HEK293 (cell line): Measurements from ENCODE around the gene ERAP2.
A peak's percentile ranks its signal among the peaks of the same experiment; 100 is the strongest.

ENCODE experiments used
- CTCF ChIA-PET: fragments of 350-600 bp; formaldehyde crosslinking; extraction: SDS; loops from one replicate; lab custom pipeline; 2021; ENCODE audit warnings: antibody characterized with exemption; lab: Yijun Ruan, JAX
- POLR2A ChIA-PET: fragments of 300-600 bp; formaldehyde crosslinking; extraction: SDS; loops from one replicate; lab custom pipeline; 2020; ENCODE audit warnings: antibody characterized with exemption, inconsistent platforms; lab: Yijun Ruan, JAX
- H3K27ac ChIP-seq: fragments of 200-500 bp; sonication (Bioruptor generic); 2 replicates; pipeline ENCODE4 v1.5.1; 2014; ENCODE audit warnings: low read depth, low read length, control low read depth, inconsistent platforms; ENCODE audit errors: extremely low read depth
- H3K36me3 ChIP-seq, 2 experiments: fragments of 200-500 bp in 1 of 2; sonication (Bioruptor generic) in 1 of 2; 1 replicate in 1 of 2; 2 replicates in 1 of 2; pipeline ENCODE4 v1.5.1; 2014 to 2017; ENCODE audit warnings: inconsistent platforms in 2 of 2, low read length in 2 of 2; ENCODE audit not compliant: control insufficient read depth in 2 of 2, insufficient read depth in 1 of 2
- H3K4me1 ChIP-seq: fragments of 200-500 bp; sonication (Bioruptor generic); 2 replicates; pipeline ENCODE4 v1.5.1; 2014; ENCODE audit warnings: mild to moderate bottlenecking, low read length, inconsistent platforms; ENCODE audit not compliant: control insufficient read depth, insufficient read depth
- H3K4me3 ChIP-seq: 2 replicates; pipeline ENCODE4 v1.5.1; 2011; ENCODE audit warnings: low read depth, mild to moderate bottlenecking, control low read depth, low read length, moderate library complexity
- H3K9me3 ChIP-seq: fragments of 200-500 bp; sonication (Bioruptor generic); 2 replicates; pipeline ENCODE4 v1.5.1; 2014; ENCODE audit warnings: low read depth, low read length, inconsistent platforms; ENCODE audit not compliant: control insufficient read depth, insufficient read depth
- CTCF ChIP-seq: fragments of 450-650 bp; formaldehyde crosslinking; IDR thresholded peaks from 2 replicates; pipeline ENCODE4 v1.5.1; 2016; ENCODE audit warnings: missing biosample characterization, missing genetic modification characterization
- GFI1B ChIP-seq: fragments of 450-650 bp; formaldehyde crosslinking; IDR thresholded peaks from 2 replicates; pipeline ENCODE4 v1.5.1; 2016; ENCODE audit warnings: missing biosample characterization, missing genetic modification characterization
- KLF1 ChIP-seq: fragments of 450-650 bp; formaldehyde crosslinking; IDR thresholded peaks from 2 replicates; pipeline ENCODE4 v1.5.1; 2016; ENCODE audit warnings: missing biosample characterization, missing genetic modification characterization
- MZF1 ChIP-seq: fragments of 450-650 bp; formaldehyde crosslinking; IDR thresholded peaks from 2 replicates; pipeline ENCODE4 v1.5.1; 2017; ENCODE audit warnings: missing biosample characterization, missing genetic modification characterization, borderline replicate concordance
- SCRT1 ChIP-seq: fragments of 450-650 bp; formaldehyde crosslinking; IDR thresholded peaks from 2 replicates; pipeline ENCODE4 v1.5.1; 2016; ENCODE audit warnings: missing biosample characterization, missing genetic modification characterization, borderline replicate concordance
- SCRT2 ChIP-seq: fragments of 450-650 bp; formaldehyde crosslinking; IDR thresholded peaks from 2 replicates; pipeline ENCODE4 v1.5.1; 2016; ENCODE audit warnings: missing biosample characterization, missing genetic modification characterization
- SP2 ChIP-seq: fragments of 450-650 bp; formaldehyde crosslinking; IDR thresholded peaks from 2 replicates; pipeline ENCODE4 v1.5.1; 2016; ENCODE audit warnings: missing biosample characterization, missing genetic modification characterization
- YY1 ChIP-seq: fragments of 450-650 bp; formaldehyde crosslinking; IDR thresholded peaks from 2 replicates; pipeline ENCODE4 v1.5.1; 2018; ENCODE audit warnings: missing biosample characterization, missing genetic modification characterization
- ZNF140 ChIP-seq: fragments of 450-650 bp; formaldehyde crosslinking; IDR thresholded peaks from 2 replicates; pipeline ENCODE4 v1.5.1; 2016; ENCODE audit warnings: missing biosample characterization, missing genetic modification characterization
- ZNF514 ChIP-seq: fragments of 450-650 bp; formaldehyde crosslinking; IDR thresholded peaks from 2 replicates; pipeline ENCODE4 v1.5.1; 2016; ENCODE audit warnings: missing biosample characterization, missing genetic modification characterization
- ZNF529 ChIP-seq: fragments of 450-650 bp; formaldehyde crosslinking; IDR thresholded peaks from 2 replicates; pipeline ENCODE4 v1.5.1; 2017; ENCODE audit warnings: missing genetic modification characterization, missing biosample characterization; ENCODE audit not compliant: insufficient replicate concordance
- ZNF571 ChIP-seq: fragments of 450-650 bp; formaldehyde crosslinking; IDR thresholded peaks from 2 replicates; pipeline ENCODE4 v1.5.0; 2017; ENCODE audit warnings: missing biosample characterization, missing genetic modification characterization
- ZNF596 ChIP-seq: fragments of 450-650 bp; IDR thresholded peaks from 2 replicates; pipeline ENCODE4 v1.5.0; 2018; ENCODE audit warnings: missing biosample characterization, mild to moderate bottlenecking, missing genetic modification characterization, moderate library complexity
- ZNF707 ChIP-seq: fragments of 450-650 bp; formaldehyde crosslinking; IDR thresholded peaks from 2 replicates; pipeline ENCODE4 v1.5.1; 2016; ENCODE audit warnings: missing biosample characterization, missing genetic modification characterization
- ZNF777 ChIP-seq: fragments of 450-650 bp; formaldehyde crosslinking; IDR thresholded peaks from 2 replicates; pipeline ENCODE4 v1.5.1; 2017; ENCODE audit warnings: missing biosample characterization, missing genetic modification characterization, borderline replicate concordance
- TF ChIP-seq, protein P1 (sequence below): fragments of 450-650 bp; formaldehyde crosslinking; IDR thresholded peaks from 2 replicates; pipeline ENCODE4 v1.5.1; 2016; ENCODE audit warnings: missing biosample characterization, missing genetic modification characterization
- TF ChIP-seq, protein P2 (sequence below): fragments of 450-650 bp; formaldehyde crosslinking; conservative IDR thresholded peaks from 2 replicates; pipeline ENCODE4 v1.5.1; 2016; ENCODE audit warnings: low read depth, missing biosample characterization, missing genetic modification characterization

ERAP2 gene

GRCh38 chr5:96854067-96854466, 22.2 kb upstream of the ERAP2 start (continued):
- TF ChIP-seq CTCF (tag by site-specific recombination): no peak

GRCh38 chr5:96855031-96855872, 21.0 kb upstream of the ERAP2 start:
- ChIA-PET CTCF (interaction anchor here (0.7 to 5.2 kb wide), 3 partner anchors 10 to 58 kb away, joined by 3 to 34 read pairs (median 3); no protein-coding TSS in a partner anchor), POLR2A (no interaction called here)
- no peak overlapping the region for H3K27ac ChIP-seq
- no peak for TF ChIP-seq ZNF777 (tag by site-specific recombination)
- TF ChIP-seq, protein P1, sequence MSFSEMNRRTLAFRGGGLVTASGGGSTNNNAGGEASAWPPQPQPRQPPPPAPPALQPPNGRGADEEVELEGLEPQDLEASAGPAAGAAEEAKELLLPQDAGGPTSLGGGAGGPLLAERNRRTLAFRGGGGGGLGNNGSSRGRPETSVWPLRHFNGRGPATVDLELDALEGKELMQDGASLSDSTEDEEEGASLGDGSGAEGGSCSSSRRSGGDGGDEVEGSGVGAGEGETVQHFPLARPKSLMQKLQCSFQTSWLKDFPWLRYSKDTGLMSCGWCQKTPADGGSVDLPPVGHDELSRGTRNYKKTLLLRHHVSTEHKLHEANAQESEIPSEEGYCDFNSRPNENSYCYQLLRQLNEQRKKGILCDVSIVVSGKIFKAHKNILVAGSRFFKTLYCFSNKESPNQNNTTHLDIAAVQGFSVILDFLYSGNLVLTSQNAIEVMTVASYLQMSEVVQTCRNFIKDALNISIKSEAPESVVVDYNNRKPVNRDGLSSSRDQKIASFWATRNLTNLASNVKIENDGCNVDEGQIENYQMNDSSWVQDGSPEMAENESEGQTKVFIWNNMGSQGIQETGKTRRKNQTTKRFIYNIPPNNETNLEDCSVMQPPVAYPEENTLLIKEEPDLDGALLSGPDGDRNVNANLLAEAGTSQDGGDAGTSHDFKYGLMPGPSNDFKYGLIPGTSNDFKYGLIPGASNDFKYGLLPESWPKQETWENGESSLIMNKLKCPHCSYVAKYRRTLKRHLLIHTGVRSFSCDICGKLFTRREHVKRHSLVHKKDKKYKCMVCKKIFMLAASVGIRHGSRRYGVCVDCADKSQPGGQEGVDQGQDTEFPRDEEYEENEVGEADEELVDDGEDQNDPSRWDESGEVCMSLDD (tag by site-specific recombination): no peak
- TF ChIP-seq SCRT2 (tag by site-specific recombination): no peak
- no peak for TF ChIP-seq SP2
- TF ChIP-seq ZNF571 (tag by site-specific recombination): no peak
- no peak for TF ChIP-seq ZNF514 (tag by site-specific recombination)
- TF ChIP-seq GFI1B (tag by site-specific recombination): no peak
- TF ChIP-seq KLF1: no peak
- TF ChIP-seq YY1 (tag by site-specific recombination): no peak
- TF ChIP-seq ZNF707: no peak
- TF ChIP-seq ZNF529 (tag by site-specific recombination): no peak
- H3K36me3 ChIP-seq: no peaks in the 10 kb centered on the region
- H3K4me3 ChIP-seq: no peak overlapping the region
- H3K4me1 ChIP-seq: no peaks in the 10 kb centered on the region; the same call in 1 of the 2 replicates
- no peaks in the 10 kb centered on the region for H3K9me3 ChIP-seq

GRCh38 chr5:96856371-96856770, 19.9 kb upstream of the ERAP2 start:
- CTCF ChIA-PET: interaction anchor here (0.6 to 5.2 kb wide), 4 partner anchors 13 to 248 kb away, joined by 3 to 34 read pairs (median 4); no protein-coding TSS in a partner anchor
- Histone ChIP-seq H3K4me3 (no peak overlapping the region), H3K27ac (no peak overlapping the region), H3K4me1 (no peaks in the 10 kb centered on the region; the same call in 1 of the 2 replicates)
- POLR2A ChIA-PET: interaction anchor here (0.6 kb wide), 1 partner anchor 121 kb away, joined by 3 read pairs; no protein-coding TSS in a partner anchor
- TF ChIP-seq ZNF596 (0 out of 2 replicates have a peak, but pooled peaks have one; percentile 26), ZNF140 (no peak), MZF1 (tag by site-specific recombination) (no peak), SCRT1 (tag by site-specific recombination) (no peak)
- TF ChIP-seq, protein P2, sequence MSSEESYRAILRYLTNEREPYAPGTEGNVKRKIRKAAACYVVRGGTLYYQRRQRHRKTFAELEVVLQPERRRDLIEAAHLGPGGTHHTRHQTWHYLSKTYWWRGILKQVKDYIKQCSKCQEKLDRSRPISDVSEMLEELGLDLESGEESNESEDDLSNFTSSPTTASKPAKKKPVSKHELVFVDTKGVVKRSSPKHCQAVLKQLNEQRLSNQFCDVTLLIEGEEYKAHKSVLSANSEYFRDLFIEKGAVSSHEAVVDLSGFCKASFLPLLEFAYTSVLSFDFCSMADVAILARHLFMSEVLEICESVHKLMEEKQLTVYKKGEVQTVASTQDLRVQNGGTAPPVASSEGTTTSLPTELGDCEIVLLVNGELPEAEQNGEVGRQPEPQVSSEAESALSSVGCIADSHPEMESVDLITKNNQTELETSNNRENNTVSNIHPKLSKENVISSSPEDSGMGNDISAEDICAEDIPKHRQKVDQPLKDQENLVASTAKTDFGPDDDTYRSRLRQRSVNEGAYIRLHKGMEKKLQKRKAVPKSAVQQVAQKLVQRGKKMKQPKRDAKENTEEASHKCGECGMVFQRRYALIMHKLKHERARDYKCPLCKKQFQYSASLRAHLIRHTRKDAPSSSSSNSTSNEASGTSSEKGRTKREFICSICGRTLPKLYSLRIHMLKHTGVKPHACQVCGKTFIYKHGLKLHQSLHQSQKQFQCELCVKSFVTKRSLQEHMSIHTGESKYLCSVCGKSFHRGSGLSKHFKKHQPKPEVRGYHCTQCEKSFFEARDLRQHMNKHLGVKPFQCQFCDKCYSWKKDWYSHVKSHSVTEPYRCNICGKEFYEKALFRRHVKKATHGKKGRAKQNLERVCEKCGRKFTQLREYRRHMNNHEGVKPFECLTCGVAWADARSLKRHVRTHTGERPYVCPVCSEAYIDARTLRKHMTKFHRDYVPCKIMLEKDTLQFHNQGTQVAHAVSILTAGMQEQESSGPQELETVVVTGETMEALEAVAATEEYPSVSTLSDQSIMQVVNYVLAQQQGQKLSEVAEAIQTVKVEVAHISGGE (tag by site-specific recombination): no peak
- TF ChIP-seq, all 188 proteins: peak for 1
- H3K9me3 ChIP-seq: no peaks in the 10 kb centered on the region
- no peaks in the 10 kb centered on the region for H3K36me3 ChIP-seq
